ENCODE measurements around the gene CIAO2A.

GRCh38 chr15:64029110-64029509 lies 64.5 kb downstream of the CIAO2A start:
- no peak for TF ChIP-seq EZH2 (IDR thresholded peaks at IDR 0.05; ENCODE audit: borderline replicate concordance)
- TF ChIP-seq, protein P1, sequence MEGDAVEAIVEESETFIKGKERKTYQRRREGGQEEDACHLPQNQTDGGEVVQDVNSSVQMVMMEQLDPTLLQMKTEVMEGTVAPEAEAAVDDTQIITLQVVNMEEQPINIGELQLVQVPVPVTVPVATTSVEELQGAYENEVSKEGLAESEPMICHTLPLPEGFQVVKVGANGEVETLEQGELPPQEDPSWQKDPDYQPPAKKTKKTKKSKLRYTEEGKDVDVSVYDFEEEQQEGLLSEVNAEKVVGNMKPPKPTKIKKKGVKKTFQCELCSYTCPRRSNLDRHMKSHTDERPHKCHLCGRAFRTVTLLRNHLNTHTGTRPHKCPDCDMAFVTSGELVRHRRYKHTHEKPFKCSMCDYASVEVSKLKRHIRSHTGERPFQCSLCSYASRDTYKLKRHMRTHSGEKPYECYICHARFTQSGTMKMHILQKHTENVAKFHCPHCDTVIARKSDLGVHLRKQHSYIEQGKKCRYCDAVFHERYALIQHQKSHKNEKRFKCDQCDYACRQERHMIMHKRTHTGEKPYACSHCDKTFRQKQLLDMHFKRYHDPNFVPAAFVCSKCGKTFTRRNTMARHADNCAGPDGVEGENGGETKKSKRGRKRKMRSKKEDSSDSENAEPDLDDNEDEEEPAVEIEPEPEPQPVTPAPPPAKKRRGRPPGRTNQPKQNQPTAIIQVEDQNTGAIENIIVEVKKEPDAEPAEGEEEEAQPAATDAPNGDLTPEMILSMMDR (IDR thresholded peaks at IDR 0.05; ENCODE audit: poor library complexity), result no peak
- TF ChIP-seq EZH2phosphoT487 (IDR thresholded peaks at IDR 0.05; ENCODE audit: low read depth, severe bottlenecking, unreplicated experiment), result no peak
